NCI-H748 (cell line): ENCODE measurements around the gene NEK1.
"Not testable (repeated sequence)": the region's sequence is repeated elsewhere in the genome, so short reads cannot be mapped to it uniquely, and the experiment has no call there.

Experiments
- DNase-seq: peaks from one replicate; lab custom pipeline; 2025; ENCODE audit not compliant: unreplicated experiment; lab: John Stamatoyannopoulos, UW

Gene NEK1

GRCh38 chr4:169437299-169438047, 174.9 kb downstream of the NEK1 start:
- DNase-seq = no peak

- no peak for DNase-seq
These were observed 175.6 kb downstream of the NEK1 start for GRCh38 chr4:169436734-169437133.

GRCh38 chr4:169428376-169428775, 184.0 kb downstream of the NEK1 start:
- no peak for DNase-seq

- not testable (repeated sequence) for DNase-seq
These were observed 184.7 kb downstream of the NEK1 start for GRCh38 chr4:169427727-169428126.

GRCh38 chr4:169420291-169420690, 192.1 kb downstream of the NEK1 start:
- DNase-seq = no peak

GRCh38 chr4:169418846-169419245, 193.5 kb downstream of the NEK1 start:
- DNase-seq = no peak

GRCh38 chr4:169417629-169418282, 194.6 kb downstream of the NEK1 start:
- no peak for DNase-seq

- DNase-seq = peak; percentile 31
These were observed 195.4 kb downstream of the NEK1 start for GRCh38 chr4:169416997-169417396.

GRCh38 chr4:169416461-169416860, 195.9 kb downstream of the NEK1 start:
- DNase-seq = no peak

GRCh38 chr4:169414913-169415312, 197.5 kb downstream of the NEK1 start:
- DNase-seq = no peak

- peak; percentile 1 for DNase-seq
These were observed 200.3 kb downstream of the NEK1 start for GRCh38 chr4:169412046-169412445.

- no peak for DNase-seq
These were observed 201.3 kb downstream of the NEK1 start for GRCh38 chr4:169410839-169411770.

GRCh38 chr4:169407217-169407845, 205.1 kb downstream of the NEK1 start:
- no peak for DNase-seq

- no peak for DNase-seq
These were observed 207.4 kb downstream of the NEK1 start for GRCh38 chr4:169404960-169405359.

- DNase-seq = no peak
These were observed 211.6 kb downstream of the NEK1 start for GRCh38 chr4:169400832-169401231.

GRCh38 chr4:169399976-169400767, 212.2 kb downstream of the NEK1 start:
- DNase-seq = no peak

GRCh38 chr4:169398316-169398715, 214.1 kb downstream of the NEK1 start:
- no peak for DNase-seq

- peak; percentile 31 for DNase-seq
These were observed 214.6 kb downstream of the NEK1 start for GRCh38 chr4:169397762-169398161.

- DNase-seq = no peak
These were observed 227.0 kb downstream of the NEK1 start for GRCh38 chr4:169385376-169385775.

- DNase-seq = no peak
These were observed 227.6 kb downstream of the NEK1 start for GRCh38 chr4:169384779-169385178.
